Head of caudate nucleus (tissue), 42 donors: ENCODE data around the gene LCOR.

Source experiments
- DNase-seq, 42 donors: peaks; one replicate each; pipeline versions ENCODE4 v3.0.0 to v3.0.0-alpha.2; 2020 to 2021; ENCODE audit warnings: mixed read lengths in 7 of 42
- intact Hi-C: fragments of 100-400 bp; cut with DNase I; formaldehyde crosslinking; loops from one replicate; pipeline ENCODE4 v1.15.0; 2022

Gene LCOR

DNA sequence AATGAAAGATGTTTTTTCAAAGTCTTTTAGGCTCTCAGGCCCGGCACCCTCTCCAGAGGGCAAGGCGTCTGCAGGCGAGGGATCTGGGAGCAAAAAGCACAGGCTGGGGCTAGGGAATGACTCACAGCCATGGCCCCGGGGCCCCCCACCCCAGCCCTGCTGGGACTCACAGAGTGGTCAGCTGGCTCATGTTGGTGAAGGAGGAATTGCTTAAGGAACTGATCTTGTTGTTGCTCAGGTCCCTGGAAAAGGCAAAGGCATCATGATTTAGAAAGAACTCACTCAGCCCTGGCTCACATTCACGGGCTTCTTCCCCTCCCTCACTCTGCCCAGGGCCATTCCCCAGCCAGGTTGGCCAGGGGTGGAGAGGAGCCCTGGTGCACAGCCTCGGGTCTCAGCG lies 202.2 kb downstream of the LCOR start:
- intact Hi-C loops = no loop called here
- DNase-seq = peak in 1 of 42 donors; percentile 8

DNA sequence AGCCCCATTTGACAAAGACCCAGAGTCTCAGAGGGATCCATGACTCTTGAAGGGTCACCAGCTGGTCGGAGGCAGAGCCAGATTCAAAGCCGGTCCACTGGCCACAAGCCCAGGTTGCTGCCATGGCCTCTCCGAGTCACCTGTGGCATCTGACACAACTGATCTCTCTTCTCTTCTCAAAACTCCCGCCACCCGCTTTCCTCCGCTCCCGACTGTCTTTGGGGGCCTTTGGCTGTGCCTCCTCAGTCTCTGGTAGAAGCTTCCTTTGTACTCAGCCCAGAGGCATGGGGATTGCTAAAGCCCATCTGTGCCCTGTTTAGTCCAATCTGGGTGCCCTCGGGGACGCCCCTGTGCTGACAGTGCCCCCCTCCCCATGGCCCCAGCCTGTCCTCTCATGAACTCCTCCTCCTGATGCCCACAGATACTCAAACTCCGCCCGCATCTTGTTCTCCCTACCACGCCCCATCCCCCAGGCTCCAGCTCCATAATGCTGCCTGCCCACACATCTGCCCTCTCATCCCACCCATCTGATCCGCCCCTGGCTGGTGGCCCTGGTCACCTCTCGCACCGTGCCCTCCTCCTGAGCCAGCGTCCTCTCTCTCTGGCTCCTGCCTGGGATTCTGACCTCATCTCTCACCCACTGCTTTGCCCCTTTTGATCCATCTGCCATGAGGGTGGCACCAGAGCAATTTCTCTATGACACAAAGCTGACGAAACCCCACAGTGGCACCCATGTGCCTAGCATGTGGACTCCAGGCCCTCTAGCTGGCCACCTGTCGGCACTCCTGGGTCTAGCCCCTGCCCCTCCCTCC lies 203.1 kb downstream of the LCOR start:
- intact Hi-C loops = no loop called here
- DNase-seq = peak in 1 of 42 donors; percentile 20

GRCh38 chr10:97037365-97038361 lies 205.6 kb downstream of the LCOR start:
- intact Hi-C loops = no loop called here
- DNase-seq = peak; percentile 61 to 93 (median 84)

- intact Hi-C loops = no loop called here
- DNase-seq = no peak
Observed at GRCh38 chr10:97038688-97039087, 206.6 kb downstream of the LCOR start.

DNA sequence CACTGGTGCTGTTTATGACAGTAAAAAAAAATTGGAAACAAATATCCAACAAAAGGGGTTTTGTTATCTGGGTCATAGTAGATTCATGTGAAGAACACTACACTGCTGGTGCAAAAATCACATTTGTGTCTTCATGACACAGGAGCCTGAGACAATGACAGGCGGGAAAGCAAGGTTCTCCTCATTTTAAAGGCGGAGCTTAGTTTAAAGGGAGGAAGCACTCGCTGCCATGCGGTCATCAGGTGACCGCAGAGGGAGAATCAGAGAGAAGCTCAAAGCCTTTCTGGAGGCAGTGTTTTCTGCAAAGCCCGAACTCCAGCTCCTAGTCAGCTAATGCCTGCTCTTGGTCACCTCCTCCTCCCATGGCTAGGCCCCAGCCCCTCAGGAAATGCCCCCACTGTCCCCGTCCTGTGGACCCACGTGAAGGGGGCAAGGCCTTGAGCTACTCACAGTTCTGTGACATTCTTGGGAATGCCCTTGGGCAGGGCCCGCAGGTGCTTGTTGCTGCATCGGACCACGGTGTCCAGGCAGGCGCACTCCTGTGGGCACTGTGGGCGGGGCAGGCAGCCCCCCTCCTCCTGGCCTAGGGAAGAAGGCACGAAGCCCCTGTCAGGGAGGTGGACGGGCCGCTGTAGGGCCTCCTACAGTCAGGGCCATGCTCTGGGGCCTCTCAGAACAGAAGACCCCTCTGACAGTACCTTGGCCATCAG lies 207.6 kb downstream of the LCOR start:
- intact Hi-C loops = no loop called here
- DNase-seq = peak in 1 of 42 donors; percentile 6

- peak in 1 of 42 donors; percentile 0 for DNase-seq
- intact Hi-C loops = no loop called here
Observed at GRCh38 chr10:97040248-97040584, 208.1 kb downstream of the LCOR start.

- intact Hi-C loops = no loop called here
- no peak for DNase-seq
Observed at GRCh38 chr10:97040706-97041105, 208.6 kb downstream of the LCOR start.

DNA sequence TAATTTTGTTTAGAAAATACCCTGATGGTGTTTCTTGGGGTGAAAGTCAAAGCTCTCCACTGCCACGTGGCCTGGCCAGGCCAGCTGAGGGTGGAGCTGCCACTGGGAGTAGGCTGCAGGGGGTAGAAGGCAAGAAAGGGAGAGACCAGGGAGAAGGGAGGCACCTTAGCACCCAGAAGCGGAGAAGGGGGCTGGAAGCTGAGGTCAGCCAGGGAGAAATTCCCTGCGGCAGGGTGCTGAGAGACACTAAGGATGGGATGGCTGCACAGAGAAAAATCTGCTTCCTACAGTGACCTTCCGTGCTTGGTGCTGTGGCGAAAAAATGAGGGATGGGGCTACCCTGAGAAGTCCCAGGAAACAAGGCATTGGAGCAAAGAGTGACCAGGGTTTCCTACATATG lies 210.0 kb downstream of the LCOR start:
- no peak for DNase-seq
- intact Hi-C loops = no loop called here

DNA sequence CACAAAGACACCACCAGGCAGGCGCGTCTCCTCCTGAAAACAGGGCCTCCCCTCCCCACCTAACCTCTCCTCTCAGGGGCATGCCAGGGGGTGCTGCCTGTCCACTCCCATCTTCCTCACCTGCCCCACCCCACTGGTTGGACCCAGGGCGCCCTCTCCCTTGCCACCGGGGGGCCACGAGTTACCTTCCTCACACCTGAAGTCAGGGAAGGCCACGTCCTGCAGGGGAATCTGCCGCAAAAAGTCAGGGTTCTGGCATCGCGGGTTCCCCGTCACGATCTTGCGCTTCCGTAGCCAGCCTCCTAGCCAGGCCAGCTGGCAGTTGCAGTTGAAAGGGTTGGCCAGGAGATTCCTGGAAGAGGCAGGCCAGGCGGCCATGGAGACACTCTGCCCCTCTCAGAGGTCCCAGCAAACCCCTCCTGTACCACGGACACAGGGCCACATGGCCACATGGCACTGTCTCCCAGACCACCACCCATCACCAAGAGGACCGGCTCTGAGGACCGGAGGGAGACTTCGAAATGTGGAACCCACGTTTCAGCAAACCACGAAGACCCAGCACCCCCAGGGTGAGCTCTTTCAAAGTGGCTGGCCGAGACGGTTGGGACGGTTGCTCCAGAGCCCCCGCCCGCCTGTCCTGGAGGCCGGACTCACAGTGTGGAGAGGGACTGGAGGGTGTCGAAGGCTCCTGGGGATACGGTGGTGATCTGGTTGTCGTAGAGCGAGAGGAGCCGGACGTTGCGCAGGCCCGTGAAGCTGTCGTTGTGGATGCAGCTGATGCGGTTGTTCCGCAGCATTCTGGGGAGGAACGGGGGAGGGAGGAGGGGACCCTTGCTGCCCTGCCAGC lies 210.8 kb downstream of the LCOR start:
- DNase-seq = peak in 1 of 42 donors; percentile 18
- intact Hi-C loops = no loop called here

DNA sequence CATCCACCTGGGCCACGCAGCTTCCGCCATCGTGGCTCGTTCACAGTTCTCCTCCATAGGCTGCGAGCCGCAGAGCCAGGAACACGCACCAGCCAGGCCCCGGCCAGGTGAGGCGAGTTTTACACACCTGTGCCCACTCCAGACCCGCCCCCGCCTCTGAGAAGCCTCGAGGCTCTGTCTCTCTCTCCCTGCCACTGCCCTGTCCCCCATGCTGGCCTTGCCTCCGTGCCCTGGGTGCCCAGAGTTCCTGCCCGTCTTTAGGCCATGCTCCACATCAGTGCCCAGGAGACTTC lies 211.4 kb downstream of the LCOR start:
- intact Hi-C loops = no loop called here
- no peak for DNase-seq
